Nephron (organoid): ENCODE data around the gene ITGB1.

Source experiments
- H3K27ac Mint-ChIP-seq, 3 experiments: 2 replicates each; pipeline ENCODE4 v1.8.0; 2020; ENCODE audit warnings: mixed read lengths in 3 of 3, mild to moderate bottlenecking in 2 of 3, moderate library complexity in 1 of 3
- H3K27me3 Mint-ChIP-seq: 2 replicates; pipeline ENCODE4 v1.8.0; 2021; ENCODE audit warnings: low read depth, mild to moderate bottlenecking, moderate library complexity, mixed read lengths
- H3K36me3 Mint-ChIP-seq: 2 replicates; pipeline ENCODE4 v1.8.0; 2020; ENCODE audit warnings: low read depth, mixed read lengths
- H3K4me1 Mint-ChIP-seq: 2 replicates; pipeline ENCODE4 v1.8.0; 2020; ENCODE audit warnings: mixed read lengths
- H3K4me3 Mint-ChIP-seq, 3 experiments: 2 replicates each; pipeline ENCODE4 v1.8.0; 2020; ENCODE audit warnings: mild to moderate bottlenecking in 3 of 3, mixed read lengths in 3 of 3, moderate library complexity in 2 of 3
- H3K9me3 Mint-ChIP-seq: 2 replicates; pipeline ENCODE4 v1.8.0; 2020; ENCODE audit warnings: mixed read lengths
- TF ChIP-seq, protein P1 (sequence below), 3 experiments: fragments of 200-600 bp; sonication (generic); IDR thresholded peaks; one replicate each; pipeline ENCODE4 v1.5.0; 2021; ENCODE audit warnings: antibody characterized with exemption in 3 of 3; ENCODE audit not compliant: unreplicated experiment in 3 of 3

Gene ITGB1

DNA sequence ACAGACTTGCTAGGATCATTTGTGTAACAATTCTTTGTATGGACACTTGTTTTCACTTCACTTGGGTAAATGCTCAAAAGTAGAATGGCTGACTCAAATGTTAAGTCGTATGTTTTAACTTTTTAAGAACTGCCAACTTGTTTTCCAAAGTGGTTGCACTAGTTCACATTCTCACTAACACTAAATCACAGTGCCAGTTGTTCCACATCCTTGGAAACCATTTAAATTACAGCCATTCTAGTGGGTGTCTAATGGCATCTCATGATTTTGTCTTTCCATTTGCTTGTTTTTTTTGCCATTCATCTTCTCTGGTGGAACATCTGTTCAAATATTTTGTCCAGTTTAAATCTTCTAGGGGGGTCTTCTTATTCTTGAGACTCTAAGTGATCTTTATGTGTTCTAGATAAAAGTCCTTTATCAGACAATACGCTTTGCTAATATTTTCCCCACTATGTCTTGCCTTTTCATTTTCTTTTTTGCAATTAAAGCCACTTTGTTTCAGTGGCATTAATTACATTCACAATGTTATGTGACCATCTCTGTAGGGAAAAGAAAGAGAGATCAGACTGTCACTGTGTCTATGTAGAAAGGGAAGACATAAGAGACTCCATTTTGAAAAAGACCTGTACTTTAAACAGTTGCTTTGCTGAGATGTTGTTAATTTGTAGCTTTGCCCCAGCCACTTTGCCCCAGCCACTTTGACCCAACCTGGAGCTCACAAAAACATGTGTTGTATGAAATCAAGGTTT, 63.9 kb downstream of the ITGB1 start:
- H3K9me3 Mint-ChIP-seq = no peaks in the 10 kb centered on the region
- TF ChIP-seq, protein P1, sequence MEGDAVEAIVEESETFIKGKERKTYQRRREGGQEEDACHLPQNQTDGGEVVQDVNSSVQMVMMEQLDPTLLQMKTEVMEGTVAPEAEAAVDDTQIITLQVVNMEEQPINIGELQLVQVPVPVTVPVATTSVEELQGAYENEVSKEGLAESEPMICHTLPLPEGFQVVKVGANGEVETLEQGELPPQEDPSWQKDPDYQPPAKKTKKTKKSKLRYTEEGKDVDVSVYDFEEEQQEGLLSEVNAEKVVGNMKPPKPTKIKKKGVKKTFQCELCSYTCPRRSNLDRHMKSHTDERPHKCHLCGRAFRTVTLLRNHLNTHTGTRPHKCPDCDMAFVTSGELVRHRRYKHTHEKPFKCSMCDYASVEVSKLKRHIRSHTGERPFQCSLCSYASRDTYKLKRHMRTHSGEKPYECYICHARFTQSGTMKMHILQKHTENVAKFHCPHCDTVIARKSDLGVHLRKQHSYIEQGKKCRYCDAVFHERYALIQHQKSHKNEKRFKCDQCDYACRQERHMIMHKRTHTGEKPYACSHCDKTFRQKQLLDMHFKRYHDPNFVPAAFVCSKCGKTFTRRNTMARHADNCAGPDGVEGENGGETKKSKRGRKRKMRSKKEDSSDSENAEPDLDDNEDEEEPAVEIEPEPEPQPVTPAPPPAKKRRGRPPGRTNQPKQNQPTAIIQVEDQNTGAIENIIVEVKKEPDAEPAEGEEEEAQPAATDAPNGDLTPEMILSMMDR (IDR thresholded peaks at IDR 0.05; ENCODE audit: unreplicated experiment in 3 of 3) = no peak
- H3K4me3 Mint-ChIP-seq = no peak overlapping the region
- no peak overlapping the region for H3K27ac Mint-ChIP-seq
- no peaks in the 10 kb centered on the region for H3K27me3 Mint-ChIP-seq
- H3K36me3 Mint-ChIP-seq = peaks cover 39% of the 10 kb centered on the region
- H3K4me1 Mint-ChIP-seq = no peaks in the 10 kb centered on the region

DNA sequence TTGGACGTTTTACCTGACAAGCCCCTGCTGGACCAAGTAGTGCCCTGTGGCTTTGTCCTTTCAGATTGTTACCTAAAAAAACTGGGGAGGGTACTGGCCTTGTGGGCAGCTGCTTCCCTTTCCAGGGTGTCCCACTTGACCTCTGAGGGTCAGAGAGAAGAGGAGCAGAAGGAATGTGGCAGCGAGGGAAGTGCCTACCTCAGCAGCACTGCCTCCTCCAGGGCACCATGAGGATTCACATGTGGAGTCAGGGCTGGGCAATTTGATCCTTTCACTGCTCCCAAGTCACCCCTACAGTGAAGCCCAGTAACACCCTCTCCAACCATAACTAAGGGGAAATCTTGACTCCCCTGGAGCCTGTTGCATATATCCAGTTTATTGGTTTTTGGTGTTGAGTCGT, 64.6 kb downstream of the ITGB1 start:
- no peak overlapping the region for H3K27ac Mint-ChIP-seq
- H3K36me3 Mint-ChIP-seq = peaks cover 34% of the 10 kb centered on the region
- H3K4me3 Mint-ChIP-seq = no peak overlapping the region
- TF ChIP-seq, protein P1 (IDR thresholded peaks at IDR 0.05; ENCODE audit: unreplicated experiment in 3 of 3) = no peak
- no peaks in the 10 kb centered on the region for H3K27me3 Mint-ChIP-seq
- no peaks in the 10 kb centered on the region for H3K9me3 Mint-ChIP-seq
- no peaks in the 10 kb centered on the region for H3K4me1 Mint-ChIP-seq

DNA sequence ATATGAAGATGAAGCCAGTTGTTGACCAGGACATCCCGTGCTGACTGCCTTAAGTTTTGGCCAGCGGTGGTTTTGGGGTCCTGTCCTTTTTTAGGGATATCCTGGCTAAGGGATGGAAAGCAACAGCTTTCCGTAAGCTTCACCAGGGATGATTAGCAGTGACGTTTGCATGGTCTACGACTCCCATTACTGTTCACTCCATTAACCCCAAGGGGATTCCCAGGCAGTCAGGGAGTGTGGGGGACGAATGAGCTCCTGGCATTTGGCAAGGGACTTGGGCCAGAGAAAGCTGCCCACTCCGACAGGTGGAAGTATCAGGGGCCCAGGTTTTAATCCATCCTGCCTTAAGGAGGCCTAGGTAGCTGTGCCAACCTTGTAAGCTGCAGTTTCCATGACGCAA, 66.8 kb downstream of the ITGB1 start:
- H3K27me3 Mint-ChIP-seq = no peaks in the 10 kb centered on the region
- no peak overlapping the region for H3K27ac Mint-ChIP-seq
- H3K4me1 Mint-ChIP-seq = no peaks in the 10 kb centered on the region
- H3K36me3 Mint-ChIP-seq = peaks cover 14% of the 10 kb centered on the region
- H3K4me3 Mint-ChIP-seq = no peak overlapping the region
- no peaks in the 10 kb centered on the region for H3K9me3 Mint-ChIP-seq
- TF ChIP-seq, protein P1 (IDR thresholded peaks at IDR 0.05; ENCODE audit: unreplicated experiment in 3 of 3) = no peak

DNA sequence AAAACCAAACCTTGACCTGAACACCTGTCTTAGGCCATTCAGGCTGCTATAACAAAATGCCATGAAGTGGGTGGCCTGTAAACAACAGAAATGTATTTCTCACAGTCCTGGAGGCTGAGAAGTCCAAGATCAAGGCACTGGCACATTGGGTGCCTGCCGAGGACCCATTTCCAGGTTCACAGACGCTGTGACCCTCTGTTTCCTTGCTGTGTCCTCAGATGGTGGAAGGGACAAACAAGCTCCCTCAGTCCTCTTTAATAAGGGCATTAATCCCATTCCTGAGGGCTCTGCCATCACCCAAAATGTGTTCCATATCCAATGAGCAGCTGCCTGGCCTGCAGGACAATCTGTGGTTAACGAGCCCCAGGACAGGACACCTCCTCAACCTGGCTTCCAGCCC, 67.6 kb downstream of the ITGB1 start:
- H3K4me3 Mint-ChIP-seq = no peak overlapping the region
- H3K27me3 Mint-ChIP-seq = no peaks in the 10 kb centered on the region
- H3K27ac Mint-ChIP-seq = no peak overlapping the region
- no peaks in the 10 kb centered on the region for H3K4me1 Mint-ChIP-seq
- peaks cover 8% of the 10 kb centered on the region for H3K36me3 Mint-ChIP-seq
- H3K9me3 Mint-ChIP-seq = no peaks in the 10 kb centered on the region
- TF ChIP-seq, protein P1 (IDR thresholded peaks at IDR 0.05; ENCODE audit: unreplicated experiment in 3 of 3) = no peak

DNA sequence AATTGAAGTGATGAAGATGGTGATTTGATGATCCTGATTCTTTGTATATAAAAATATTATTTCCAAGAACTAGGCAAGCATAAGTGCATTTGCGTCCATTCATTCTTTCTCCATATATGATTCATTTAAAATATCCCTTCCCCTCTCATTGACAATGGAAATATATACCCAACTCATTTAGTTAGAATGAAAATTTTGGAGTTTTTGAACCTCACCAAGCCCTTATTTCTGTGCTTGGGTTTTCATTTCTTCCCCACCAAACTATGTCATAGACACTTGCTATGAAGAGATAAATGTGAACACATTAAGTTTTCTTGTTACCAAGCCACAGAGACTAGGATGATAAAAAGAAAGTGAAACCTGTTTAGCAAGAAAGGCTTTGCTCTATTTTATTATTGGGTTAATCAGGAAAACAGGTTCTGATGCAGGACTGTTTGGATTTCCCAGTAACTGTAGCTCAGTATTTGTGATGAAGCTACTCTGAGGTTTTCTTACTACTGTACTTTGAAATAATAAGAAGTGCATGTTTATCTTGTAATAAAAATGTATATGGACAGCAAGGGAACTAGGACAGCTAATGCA, 68.3 kb downstream of the ITGB1 start:
- no peak overlapping the region for H3K4me3 Mint-ChIP-seq
- no peaks in the 10 kb centered on the region for H3K27me3 Mint-ChIP-seq
- TF ChIP-seq, protein P1 (IDR thresholded peaks at IDR 0.05; ENCODE audit: unreplicated experiment in 3 of 3) = no peak
- H3K9me3 Mint-ChIP-seq = no peaks in the 10 kb centered on the region
- H3K4me1 Mint-ChIP-seq = no peaks in the 10 kb centered on the region
- no peak overlapping the region for H3K27ac Mint-ChIP-seq
- H3K36me3 Mint-ChIP-seq = peaks cover under 1% of the 10 kb centered on the region
